GM23338 (cell line): ENCODE results near the gene SRSF3. TPM values are rescaled to one million over a fixed set of nuclear protein-coding genes. Genes with fewer than 3 reads are reported as not detected.
"Not testable (repeated sequence)": the region's sequence is repeated elsewhere in the genome, so short reads cannot be mapped to it uniquely, and the experiment has no call there.

Source experiments
- ATAC-seq: fragments of 200-7000 bp; cut with Tn5 transposase; 3 replicates; pipeline ENCODE4 v1.9.1; 2020
- DNase-seq: peaks from one replicate; pipeline ENCODE4 v3.0.0-alpha.2; 2015; ENCODE audit warnings: low spot score
- H2AFZ ChIP-seq: fragments of 200-600 bp; sonication (generic); 2 replicates; pipeline ENCODE4 v1.8.0; 2016; ENCODE audit warnings: antibody characterized with exemption, mild to moderate bottlenecking, moderate library complexity
- H3F3A ChIP-seq: fragments of 200-600 bp; sonication (generic); replicated peaks from 2 replicates; pipeline ENCODE4 v1.8.0; 2017; ENCODE audit warnings: antibody characterized with exemption, mixed run types, low read depth
- H3K27ac ChIP-seq: fragments of 200-600 bp; sonication (generic); 2 replicates; pipeline ENCODE4 v1.6.1; 2016; ENCODE audit warnings: low read depth
- H3K27me3 ChIP-seq: fragments of 200-600 bp; sonication (generic); 2 replicates; pipeline ENCODE4 v1.8.0; 2016; ENCODE audit warnings: mild to moderate bottlenecking, mixed run types, moderate library complexity; ENCODE audit not compliant: insufficient read depth
- H3K36me3 ChIP-seq: fragments of 200-600 bp; sonication (generic); 2 replicates; pipeline ENCODE4 v1.8.0; 2016; ENCODE audit warnings: mild to moderate bottlenecking; ENCODE audit not compliant: insufficient read depth
- H3K4me1 ChIP-seq: fragments of 200-600 bp; sonication (generic); 2 replicates; pipeline ENCODE4 v1.8.0; 2016; ENCODE audit warnings: mild to moderate bottlenecking, moderate library complexity; ENCODE audit not compliant: insufficient read depth
- H3K4me2 ChIP-seq: fragments of 200-600 bp; sonication (generic); 2 replicates; pipeline ENCODE4 v1.7.1; 2017; ENCODE audit warnings: mixed run types
- H3K4me3 ChIP-seq: fragments of 200-600 bp; sonication (generic); 2 replicates; pipeline ENCODE4 v1.6.1; 2016; ENCODE audit warnings: mixed run types
- H3K79me2 ChIP-seq: fragments of 200-600 bp; sonication (generic); replicated peaks from 2 replicates; pipeline ENCODE4 v1.8.0; 2017; ENCODE audit warnings: mild to moderate bottlenecking; ENCODE audit not compliant: insufficient read depth
- H3K9me2 ChIP-seq: fragments of 200-600 bp; sonication (generic); 2 replicates; pipeline ENCODE4 v1.8.0; 2017; ENCODE audit not compliant: insufficient read depth
- H4K20me1 ChIP-seq: fragments of 200-600 bp; sonication (generic); replicated peaks from 2 replicates; pipeline ENCODE4 v1.8.0; 2017; ENCODE audit warnings: mild to moderate bottlenecking; ENCODE audit not compliant: insufficient read depth
- H3K27ac Mint-ChIP-seq: 2 replicates; pipeline ENCODE4 v1.8.0; 2020; ENCODE audit warnings: inconsistent platforms, mild to moderate bottlenecking, moderate library complexity, mixed read lengths
- H3K27me3 Mint-ChIP-seq: 3 replicates; pipeline ENCODE4 v1.8.0; 2022; ENCODE audit warnings: low read depth, mild to moderate bottlenecking, moderate library complexity, mixed read lengths, inconsistent platforms; ENCODE audit not compliant: insufficient read depth, poor library complexity
- H3K36me3 Mint-ChIP-seq: 3 replicates; pipeline ENCODE4 v1.8.0; 2021; ENCODE audit warnings: low read depth, mild to moderate bottlenecking, inconsistent platforms, moderate library complexity, mixed read lengths
- H3K4me1 Mint-ChIP-seq: 3 replicates; pipeline ENCODE4 v1.8.0; 2020; ENCODE audit warnings: mild to moderate bottlenecking, inconsistent platforms, mixed read lengths
- H3K4me3 Mint-ChIP-seq: 3 replicates; pipeline ENCODE4 v1.8.0; 2021; ENCODE audit warnings: moderate library complexity, mild to moderate bottlenecking, inconsistent platforms, mixed read lengths
- H3K9me3 Mint-ChIP-seq: 3 replicates; pipeline ENCODE4 v1.8.0; 2020; ENCODE audit warnings: moderate library complexity, mild to moderate bottlenecking, inconsistent platforms, mixed read lengths
- EZH2phosphoT487 ChIP-seq: fragments of 200-600 bp; sonication (generic); IDR thresholded peaks from one replicate; pipeline ENCODE4 v1.8.1; 2018; ENCODE audit warnings: antibody characterized with exemption; ENCODE audit not compliant: unreplicated experiment
- NANOG ChIP-seq: IDR thresholded peaks from 2 replicates; pipeline ENCODE4 v1.6.1; 2016; ENCODE audit warnings: antibody characterized with exemption, borderline replicate concordance
- POLR2AphosphoS5 ChIP-seq: IDR thresholded peaks from 2 replicates; pipeline ENCODE4 v1.6.1; 2016; ENCODE audit warnings: antibody characterized with exemption, low read depth
- polyA plus RNA-seq: library from polyadenylated mRNA; unstranded; fragments of >200 nt; fragmentation: Nextera tagmentation; extraction: Ambion mirVana; gene quantifications from 2 replicates; pipeline ENCODE4 v1.2.1, GENCODE V29; 2016
- total RNA-seq: library from RNA; depleted of rRNA; stranded (reverse); fragments of >200 nt; shearing (Covaris generic); gene quantifications from 2 replicates; pipeline ENCODE4 v1.2.3, GENCODE V29; 2014

Gene SRSF3
- total and polyA plus RNA-seq, 2 experiments from 2014 or later, result 436 to 655 TPM

DNA sequence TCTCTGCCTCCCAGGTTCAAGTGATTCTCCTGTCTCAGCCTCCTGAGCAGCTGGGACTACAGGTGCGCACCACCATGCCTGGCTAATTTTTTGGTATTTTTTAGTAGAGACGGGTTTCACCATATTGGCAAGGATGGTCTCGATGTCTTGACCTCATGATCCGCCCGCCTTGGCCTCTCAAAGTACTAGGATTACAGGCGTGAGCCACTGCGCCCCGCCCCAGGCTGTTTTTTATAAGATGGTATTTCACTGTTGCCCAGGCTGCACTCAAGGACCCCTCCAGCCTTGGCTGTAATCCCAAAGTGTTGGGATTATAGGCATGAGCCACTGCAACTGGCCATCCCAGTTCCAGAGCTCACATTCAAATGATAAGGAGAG lies 13.1 kb downstream of the SRSF3 start:
- Mint-ChIP-seq H3K36me3 (peaks cover 94% of the 10 kb centered on the region), H3K27ac (peak overlapping the region; percentile 87), H3K27me3 (peaks cover 12% of the 10 kb centered on the region), H3K4me1 (peaks cover 18% of the 10 kb centered on the region; the same call in 2 of the 3 replicates)
- H3K79me2 ChIP-seq, result peaks cover 52% of the 10 kb centered on the region
- H3K4me3 Mint-ChIP-seq, DNase-seq, H3K4me2 ChIP-seq, H3K4me3 ChIP-seq, H3K27me3 ChIP-seq, H3K9me2 ChIP-seq, H2AFZ ChIP-seq, H3K9me3 Mint-ChIP-seq, ATAC-seq: not testable (repeated sequence)
- H3K27ac ChIP-seq, result peak overlapping the region; percentile 90
- peaks cover 14% of the 10 kb centered on the region; the same call in 1 of the 2 replicates for H3K4me1 ChIP-seq
- peaks cover 72% of the 10 kb centered on the region for H3F3A ChIP-seq
- peaks cover 61% of the 10 kb centered on the region for H3K36me3 ChIP-seq
- H4K20me1 ChIP-seq, result peaks cover 66% of the 10 kb centered on the region
- peak; percentile 29; the same call in 1 of the 2 replicates for TF ChIP-seq POLR2AphosphoS5

DNA sequence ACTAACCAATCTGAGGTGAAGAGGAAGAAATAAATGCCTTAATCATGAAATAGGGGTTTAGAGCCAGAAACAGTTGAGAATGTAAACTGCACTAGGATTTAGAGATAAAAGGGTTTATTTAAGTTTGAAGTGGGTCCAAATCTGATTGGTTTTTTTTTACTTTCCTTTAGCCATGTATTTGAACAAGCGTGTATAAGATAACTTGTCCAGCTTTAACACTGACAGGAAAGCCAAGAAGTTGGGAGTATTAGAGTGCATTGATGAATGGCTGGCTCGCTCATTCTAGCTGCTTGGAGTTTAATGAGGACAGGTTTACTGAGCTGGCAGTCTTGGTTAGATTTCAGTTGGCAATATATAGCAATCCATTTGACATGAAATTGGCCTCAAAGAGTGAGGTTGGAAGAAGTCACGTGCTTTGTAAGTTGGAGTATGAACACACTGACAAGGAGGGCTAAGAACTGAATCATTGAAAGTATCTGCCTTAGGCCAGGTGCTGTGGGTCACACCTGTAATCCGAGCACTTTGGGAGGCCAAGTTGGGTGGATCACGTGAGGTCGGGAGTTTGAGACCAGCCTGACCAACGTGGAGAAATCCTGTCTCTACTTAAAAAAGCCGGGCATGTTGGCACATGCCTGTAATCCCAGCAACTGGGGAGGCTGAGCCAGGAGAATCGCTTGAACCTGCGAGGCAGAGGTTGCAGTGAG lies 13.7 kb downstream of the SRSF3 start:
- Histone ChIP-seq H3K27me3 (no peaks in the 10 kb centered on the region), H3K9me2 (no peaks in the 10 kb centered on the region), H3K27ac (peak overlapping the region; percentile 90), H3K4me1 (peaks cover 14% of the 10 kb centered on the region; the same call in 1 of the 2 replicates), H3K4me3 (no peak overlapping the region), H3F3A (peaks cover 68% of the 10 kb centered on the region), H3K36me3 (peaks cover 56% of the 10 kb centered on the region), H3K4me2 (no peak overlapping the region), H3K79me2 (peaks cover 47% of the 10 kb centered on the region), H4K20me1 (peaks cover 66% of the 10 kb centered on the region), H2AFZ (no peak overlapping the region)
- TF ChIP-seq EZH2phosphoT487, result no peak
- peak; percentile 33 for TF ChIP-seq POLR2AphosphoS5
- Mint-ChIP-seq H3K4me3 (no peak overlapping the region), H3K27me3 (peaks cover 12% of the 10 kb centered on the region), H3K27ac (peak overlapping the region; percentile 93), H3K36me3 (peaks cover 94% of the 10 kb centered on the region), H3K9me3 (no peaks in the 10 kb centered on the region; the same call in 1 of the 3 replicates), H3K4me1 (peaks cover 18% of the 10 kb centered on the region; the same call in 2 of the 3 replicates)
- ATAC-seq (peak; percentile 5; the same call in 1 of the 3 replicates), DNase-seq (no peak)

GRCh38 chr6:36608788-36609563 lies 14.8 kb downstream of the SRSF3 start:
- Histone ChIP-seq H3K4me1 (peaks cover 14% of the 10 kb centered on the region; the same call in 1 of the 2 replicates), H3K4me2 (no peak overlapping the region), H2AFZ (no peak overlapping the region), H3K27ac (peak overlapping the region; percentile 90), H3F3A (peaks cover 65% of the 10 kb centered on the region), H3K36me3 (peaks cover 49% of the 10 kb centered on the region), H3K79me2 (peaks cover 35% of the 10 kb centered on the region), H3K4me3 (no peak overlapping the region), H3K27me3 (no peaks in the 10 kb centered on the region), H4K20me1 (peaks cover 55% of the 10 kb centered on the region), H3K9me2 (no peaks in the 10 kb centered on the region)
- H3K36me3 Mint-ChIP-seq, result peaks cover 89% of the 10 kb centered on the region
- peaks cover 18% of the 10 kb centered on the region; the same call in 2 of the 3 replicates for H3K4me1 Mint-ChIP-seq
- peak overlapping the region; percentile 93 for H3K27ac Mint-ChIP-seq
- H3K9me3 Mint-ChIP-seq, result no peaks in the 10 kb centered on the region; the same call in 1 of the 3 replicates
- H3K4me3 Mint-ChIP-seq, result no peak overlapping the region
- ATAC-seq (peak; percentile 8), DNase-seq (no peak)
- peaks cover 12% of the 10 kb centered on the region for H3K27me3 Mint-ChIP-seq
- TF ChIP-seq NANOG, result no peak
- TF ChIP-seq POLR2AphosphoS5, result peak; percentile 21; the same call in 1 of the 2 replicates
